Measurements from ENCODE around the gene ADGRE3. TPM values are rescaled to one million over a fixed set of nuclear protein-coding genes. Genes with fewer than 3 reads are reported as not detected.

The ADGRE3 gene
- total RNA-seq, 2 experiments from 2014 or later, result not detected

GRCh38 chr19:14677464-14677863, 2.8 kb upstream of the ADGRE3 start:
- no peak overlapping the region for H2AFZ ChIP-seq (ENCODE audit: low read length)
- no peaks in the 10 kb centered on the region for H3K9me2 ChIP-seq (ENCODE audit: insufficient read depth, low read length)
- no TSS peak for BruUV-seq (replicated peaks)
- no peak overlapping the region for H3K27ac ChIP-seq (ENCODE audit: low read depth, low read length, poor library complexity, severe bottlenecking)
- H4K20me1 ChIP-seq (ENCODE audit: insufficient read depth, low read length), result no peaks in the 10 kb centered on the region
- H3K36me3 ChIP-seq (ENCODE audit: insufficient read depth, low read length), result no peaks in the 10 kb centered on the region
- H3K4me1 ChIP-seq (ENCODE audit: insufficient read depth, low read length, poor library complexity, severe bottlenecking), result peaks cover 15% of the 10 kb centered on the region
- ChIA-PET POLR2A (interaction anchor here (1.6 kb wide), 1 partner anchor 11 kb away, joined by 4 read pairs; no protein-coding TSS in a partner anchor), CTCF (ENCODE audit: unreplicated experiment) (no interaction called here)
- no peak overlapping the region for H3K4me3 ChIP-seq (ENCODE audit: low read depth, low read length, poor library complexity, severe bottlenecking)
- H3K4me2 ChIP-seq (ENCODE audit: low read length), result no peak overlapping the region
- no peak for DNase-seq (ENCODE audit: low spot score)
- intact Hi-C loops (cut with micrococcal nuclease; ENCODE audit: unreplicated experiment), result no loop called here
- H3K9me3 ChIP-seq (ENCODE audit: low read length), result no peaks in the 10 kb centered on the region
- TF ChIP-seq CTCF (conservative IDR thresholded peaks at IDR 0.05; ENCODE audit: low read length), result no peak
- TF ChIP-seq EZH2phosphoT487 (IDR thresholded peaks at IDR 0.05; ENCODE audit: borderline replicate concordance, low read depth, low read length), result no peak
- no peaks in the 10 kb centered on the region for H3K79me2 ChIP-seq (ENCODE audit: insufficient read depth, low read depth, low read length)

- Histone ChIP-seq H3K4me2 (ENCODE audit: low read length) (no peak overlapping the region), H3K4me3 (ENCODE audit: low read depth, low read length, poor library complexity, severe bottlenecking) (no peak overlapping the region), H3K27ac (ENCODE audit: low read depth, low read length, poor library complexity, severe bottlenecking) (no peak overlapping the region), H3K4me1 (ENCODE audit: insufficient read depth, low read length, poor library complexity, severe bottlenecking) (peaks cover 22% of the 10 kb centered on the region), H2AFZ (ENCODE audit: low read length) (no peak overlapping the region), H4K20me1 (ENCODE audit: insufficient read depth, low read length) (no peaks in the 10 kb centered on the region), H3K36me3 (ENCODE audit: insufficient read depth, low read length) (no peaks in the 10 kb centered on the region), H3K9me3 (ENCODE audit: low read length) (no peaks in the 10 kb centered on the region), H3K79me2 (ENCODE audit: insufficient read depth, low read depth, low read length) (no peaks in the 10 kb centered on the region), H3K9me2 (ENCODE audit: insufficient read depth, low read length) (no peaks in the 10 kb centered on the region)
- TF ChIP-seq EZH2phosphoT487 (IDR thresholded peaks at IDR 0.05; ENCODE audit: borderline replicate concordance, low read depth, low read length) (no peak), CTCF (conservative IDR thresholded peaks at IDR 0.05; ENCODE audit: low read length) (no peak)
- BruUV-seq (replicated peaks), result no TSS peak
- DNase-seq (ENCODE audit: low spot score), result no peak
- CTCF ChIA-PET (ENCODE audit: unreplicated experiment), result no interaction called here
- POLR2A ChIA-PET, result interaction anchor here (1.6 kb wide), 1 partner anchor 12 kb away, joined by 4 read pairs; no protein-coding TSS in a partner anchor
- intact Hi-C loops (cut with micrococcal nuclease; ENCODE audit: unreplicated experiment), result no loop called here
Observed at GRCh38 chr19:14676762-14677161, 2.1 kb upstream of the ADGRE3 start.

- intact Hi-C loops (cut with micrococcal nuclease; ENCODE audit: unreplicated experiment), result no loop called here
- H3K4me1 ChIP-seq (ENCODE audit: insufficient read depth, low read length, poor library complexity, severe bottlenecking), result peaks cover 25% of the 10 kb centered on the region
- H3K4me2 ChIP-seq (ENCODE audit: low read length), result no peak overlapping the region
- H3K27ac ChIP-seq (ENCODE audit: low read depth, low read length, poor library complexity, severe bottlenecking), result no peak overlapping the region
- no peaks in the 10 kb centered on the region for H3K79me2 ChIP-seq (ENCODE audit: insufficient read depth, low read depth, low read length)
- no TSS peak for BruUV-seq (replicated peaks)
- no peaks in the 10 kb centered on the region for H3K9me3 ChIP-seq (ENCODE audit: low read length)
- no peak overlapping the region for H3K4me3 ChIP-seq (ENCODE audit: low read depth, low read length, poor library complexity, severe bottlenecking)
- DNase-seq (ENCODE audit: low spot score), result no peak
- TF ChIP-seq EZH2phosphoT487 (IDR thresholded peaks at IDR 0.05; ENCODE audit: borderline replicate concordance, low read depth, low read length) (no peak), CTCF (conservative IDR thresholded peaks at IDR 0.05; ENCODE audit: low read length) (no peak)
- no peaks in the 10 kb centered on the region for H3K9me2 ChIP-seq (ENCODE audit: insufficient read depth, low read length)
- H2AFZ ChIP-seq (ENCODE audit: low read length), result no peak overlapping the region
- H4K20me1 ChIP-seq (ENCODE audit: insufficient read depth, low read length), result no peaks in the 10 kb centered on the region
- H3K36me3 ChIP-seq (ENCODE audit: insufficient read depth, low read length), result no peaks in the 10 kb centered on the region
- ChIA-PET POLR2A (interaction anchor here (0.6 to 1.8 kb wide), 6 partner anchors 8 to 100 kb away, joined by 3 to 4 read pairs (median 4); partner anchors contain the start of gene ZNF333), CTCF (ENCODE audit: unreplicated experiment) (no interaction called here)
Observed at GRCh38 chr19:14673088-14673487, 1.6 kb downstream of the ADGRE3 start.

All from OCI-LY7 (cell line).